ENCODE measurements around the gene CYP4F2.
"Not testable (repeated sequence)": the region's sequence is repeated elsewhere in the genome, so short reads cannot be mapped to it uniquely, and the experiment has no call there.

CYP4F2 gene, protein sequence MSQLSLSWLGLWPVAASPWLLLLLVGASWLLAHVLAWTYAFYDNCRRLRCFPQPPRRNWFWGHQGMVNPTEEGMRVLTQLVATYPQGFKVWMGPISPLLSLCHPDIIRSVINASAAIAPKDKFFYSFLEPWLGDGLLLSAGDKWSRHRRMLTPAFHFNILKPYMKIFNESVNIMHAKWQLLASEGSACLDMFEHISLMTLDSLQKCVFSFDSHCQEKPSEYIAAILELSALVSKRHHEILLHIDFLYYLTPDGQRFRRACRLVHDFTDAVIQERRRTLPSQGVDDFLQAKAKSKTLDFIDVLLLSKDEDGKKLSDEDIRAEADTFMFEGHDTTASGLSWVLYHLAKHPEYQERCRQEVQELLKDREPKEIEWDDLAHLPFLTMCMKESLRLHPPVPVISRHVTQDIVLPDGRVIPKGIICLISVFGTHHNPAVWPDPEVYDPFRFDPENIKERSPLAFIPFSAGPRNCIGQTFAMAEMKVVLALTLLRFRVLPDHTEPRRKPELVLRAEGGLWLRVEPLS

DNA sequence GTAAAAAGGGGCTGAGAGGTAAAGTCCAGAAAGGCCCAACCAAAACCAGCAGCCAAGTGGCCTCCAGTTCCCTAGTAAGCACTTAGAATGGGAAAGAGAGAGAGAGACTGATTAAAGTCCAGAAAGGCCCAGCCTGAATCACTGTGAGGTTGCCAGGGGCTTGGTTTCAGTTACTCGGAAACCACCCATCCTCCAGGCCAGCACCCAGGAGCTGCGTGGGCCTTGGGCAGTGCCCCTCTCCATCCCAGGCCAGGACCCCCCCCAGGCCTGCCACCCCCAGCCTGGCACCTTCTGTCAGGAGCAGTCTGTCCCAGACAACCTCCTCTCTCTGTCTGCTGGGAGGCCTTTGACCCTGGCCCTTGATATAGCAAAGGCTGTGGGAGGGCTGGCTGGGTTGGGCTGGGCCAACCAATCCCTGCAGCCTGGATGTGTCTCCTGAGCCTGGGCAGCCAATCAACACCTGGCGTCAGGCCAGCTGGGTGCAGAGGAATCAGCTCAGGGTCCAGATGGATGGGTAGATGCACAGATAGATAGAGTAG is at the start of gene CYP4F2:
Gene CYP4F2 (minus strand): TSS at position 337 of the 539 bp plus-strand sequence. CDS start 463 bp downstream, outside the sequence.
- DNase-seq, result no peak

DNA sequence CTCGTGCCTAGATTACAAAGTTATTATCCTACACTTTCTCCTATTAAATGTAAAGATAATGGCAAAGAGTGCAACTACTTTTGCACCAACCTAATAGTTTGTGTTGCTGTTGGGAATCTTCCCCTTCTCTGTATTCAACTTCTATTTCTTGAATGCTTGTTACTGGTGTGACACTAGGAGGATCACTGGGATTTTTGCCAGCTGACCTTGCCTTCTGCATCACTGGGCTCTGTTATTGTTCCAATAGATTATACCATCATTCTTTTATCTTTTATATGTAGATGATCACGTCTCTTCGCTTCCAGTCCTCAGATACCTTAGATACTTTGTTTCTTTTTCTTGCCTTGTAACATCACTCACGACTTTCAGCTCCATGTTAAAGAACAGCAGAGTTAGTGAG is 47.4 kb upstream of the CYP4F2 start:
- DNase-seq, result no peak

DNA sequence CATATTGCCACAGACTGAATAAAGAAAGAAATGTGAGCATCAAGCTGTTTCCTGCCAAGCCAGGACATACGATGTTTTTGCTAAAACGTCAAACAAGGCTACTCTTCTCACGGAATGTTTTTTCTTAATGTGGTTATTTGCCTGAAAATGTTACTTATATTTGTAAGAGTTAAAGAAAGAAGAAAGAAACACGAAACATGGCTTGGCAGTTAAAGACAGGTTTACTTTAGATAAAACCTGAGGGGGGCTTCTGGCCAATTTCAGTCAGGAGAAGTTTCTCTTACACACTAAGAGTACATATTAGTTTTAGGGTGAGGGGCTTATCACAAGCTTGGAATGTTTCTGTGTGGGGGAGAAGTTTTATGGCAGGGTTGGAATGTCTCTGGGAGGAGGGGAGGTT is 46.5 kb upstream of the CYP4F2 start:
- DNase-seq, result no peak

DNA sequence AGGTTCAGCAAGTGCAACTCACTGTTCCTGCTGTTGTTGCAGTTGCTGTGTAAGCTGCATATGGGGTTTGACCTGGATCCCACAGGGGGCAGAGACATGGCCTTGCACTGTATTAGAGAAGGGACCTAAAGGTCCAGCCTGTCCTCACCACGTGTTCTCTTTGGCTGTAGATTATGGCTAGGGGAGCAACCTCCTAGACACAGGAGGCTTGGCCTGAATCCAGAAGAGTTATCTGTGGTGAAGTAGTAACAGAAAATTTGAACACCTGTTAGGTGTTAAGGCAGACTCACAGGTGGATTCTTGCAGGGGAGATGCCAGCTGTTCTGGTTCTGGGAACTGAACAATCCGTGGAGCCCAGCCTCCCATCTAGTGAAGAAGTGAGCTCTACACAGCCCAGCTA is 39.9 kb upstream of the CYP4F2 start:
- no peak for DNase-seq

DNA sequence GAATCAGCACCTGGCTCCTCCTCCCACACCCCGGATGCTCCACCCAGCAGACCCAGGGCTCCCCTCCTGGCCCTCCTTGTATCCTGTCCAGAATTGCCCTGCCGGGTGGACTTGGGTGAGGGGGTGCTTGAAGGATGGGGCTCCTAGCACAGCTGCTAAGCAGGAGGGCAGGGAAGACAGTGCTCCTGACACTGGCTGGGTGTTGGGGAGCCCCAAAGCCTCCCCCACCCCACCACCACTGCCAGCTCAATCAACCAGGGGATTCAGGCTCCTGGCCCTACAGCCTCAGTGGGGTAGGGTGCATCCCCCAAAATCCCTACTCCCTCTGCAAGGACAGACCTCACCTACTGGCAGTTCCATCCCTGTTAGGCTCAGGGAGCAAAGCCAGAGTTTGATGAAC is 39.1 kb upstream of the CYP4F2 start:
- no peak for DNase-seq

DNA sequence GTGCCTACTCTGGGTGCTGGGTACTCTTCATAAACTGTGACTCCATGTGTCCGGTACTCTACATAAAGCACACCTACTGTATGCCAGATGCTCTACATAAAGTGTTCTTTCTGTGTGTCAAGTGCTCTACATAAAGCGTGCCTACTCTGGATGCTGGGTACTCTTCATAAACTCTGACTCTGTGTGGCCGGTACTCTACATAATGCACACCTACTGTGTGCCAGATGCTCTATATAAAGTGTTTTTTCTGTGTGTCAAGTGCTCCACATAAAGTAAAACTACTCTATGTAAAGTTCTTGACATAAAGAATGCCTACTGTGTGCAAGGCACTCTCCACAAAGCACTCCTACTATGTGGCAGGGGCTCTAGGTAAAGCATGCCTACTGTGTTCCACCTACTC is 38.3 kb upstream of the CYP4F2 start:
- no peak for DNase-seq

DNA sequence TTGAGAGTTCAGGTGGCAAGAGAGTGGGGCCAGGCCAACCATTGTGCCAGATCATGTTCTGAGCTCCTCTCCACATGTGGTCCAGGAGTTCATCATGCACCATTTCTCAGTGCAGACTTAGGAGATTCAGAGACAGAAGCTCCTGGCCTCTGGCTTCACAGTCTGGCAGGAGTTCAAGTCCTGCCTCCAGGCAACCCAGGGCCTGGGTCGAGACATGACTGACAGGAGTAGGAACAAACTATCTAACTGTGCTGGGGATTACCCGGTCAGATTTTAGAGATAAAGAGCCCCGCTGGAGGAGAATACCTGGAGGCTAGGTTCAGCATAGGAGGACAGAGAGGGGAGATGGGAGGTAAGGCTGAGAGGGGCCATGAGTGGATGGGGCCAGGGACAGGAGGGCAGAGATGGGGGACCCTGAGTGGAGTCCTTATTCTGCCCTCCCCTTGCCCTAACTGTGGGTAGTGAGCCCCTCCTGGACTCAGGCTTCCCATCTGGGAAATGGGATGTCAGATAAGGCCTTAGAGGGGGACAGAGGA is 37.4 kb upstream of the CYP4F2 start:
- no peak for DNase-seq

DNA sequence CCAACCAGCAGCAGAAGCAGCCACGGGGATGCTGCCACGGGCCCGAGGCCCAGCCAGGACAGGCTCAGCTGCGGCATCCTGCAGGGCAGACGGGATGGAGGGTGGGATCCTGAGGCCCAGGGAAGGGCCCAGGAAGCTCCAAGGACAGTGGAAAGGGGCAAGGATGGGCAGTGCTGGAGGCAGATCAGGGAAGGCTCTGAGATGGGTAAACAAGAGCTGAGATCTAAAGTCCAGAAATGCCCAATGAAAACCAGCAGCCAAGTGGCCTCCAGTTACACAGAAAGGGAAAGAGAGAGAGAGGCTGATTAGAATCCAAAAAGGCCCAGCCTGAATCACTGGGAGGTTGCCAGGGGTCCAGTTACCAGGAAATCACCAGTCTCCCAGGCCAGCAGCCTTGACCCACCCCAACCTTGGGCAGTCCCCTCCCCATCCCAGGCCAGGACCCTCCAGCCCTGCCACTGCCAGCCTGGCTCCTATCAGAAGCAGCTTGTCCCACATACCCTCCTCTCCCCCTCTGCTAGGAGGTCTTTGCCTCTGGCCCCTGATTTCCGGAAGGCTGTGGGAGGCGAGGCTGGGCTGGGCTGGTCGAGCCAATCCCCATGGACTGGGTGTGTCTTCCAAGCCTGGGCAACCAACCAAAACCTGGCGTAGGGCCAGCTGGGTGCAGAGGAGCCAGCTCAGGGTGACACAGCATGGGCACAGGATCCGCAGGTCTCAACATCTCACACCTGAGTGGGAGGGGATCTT is 36.6 kb upstream of the CYP4F2 start, which contains the start of gene CYP4F11:
Gene CYP4F11 (minus strand): TSS at position 198 of the 747 bp plus-strand sequence. CDS start 121 bp downstream, at position 77.
- no peak for DNase-seq

DNA sequence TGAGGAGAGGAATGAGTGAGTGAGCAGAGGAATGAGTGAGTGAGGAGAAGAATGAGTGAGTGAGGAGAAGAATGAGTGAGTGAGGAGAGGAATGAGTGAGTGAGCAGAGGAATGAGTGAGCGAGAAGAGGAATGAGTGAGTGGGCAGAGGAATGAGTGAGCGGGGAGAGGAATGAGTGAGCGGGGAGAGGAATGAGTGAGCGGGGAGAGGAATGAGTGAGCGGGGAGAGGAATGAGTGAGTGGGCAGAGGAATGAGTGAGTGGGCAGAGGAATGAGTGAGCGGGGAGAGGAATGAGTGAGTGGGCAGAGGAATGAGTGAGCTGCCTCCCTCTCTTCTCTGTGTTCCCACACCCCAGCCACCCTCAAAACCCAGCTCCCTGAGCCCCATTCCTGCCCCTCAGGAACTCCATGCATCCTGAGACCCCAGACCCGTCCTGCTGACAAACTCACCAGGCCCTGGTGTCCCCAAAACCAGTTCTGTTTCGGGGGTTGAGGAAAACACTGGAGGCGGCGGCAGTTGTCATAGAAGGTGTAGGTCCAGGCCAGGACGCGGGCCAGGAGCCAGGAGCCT is 36.0 kb upstream of the CYP4F2 start:
- DNase-seq, result not testable (repeated sequence)

DNA sequence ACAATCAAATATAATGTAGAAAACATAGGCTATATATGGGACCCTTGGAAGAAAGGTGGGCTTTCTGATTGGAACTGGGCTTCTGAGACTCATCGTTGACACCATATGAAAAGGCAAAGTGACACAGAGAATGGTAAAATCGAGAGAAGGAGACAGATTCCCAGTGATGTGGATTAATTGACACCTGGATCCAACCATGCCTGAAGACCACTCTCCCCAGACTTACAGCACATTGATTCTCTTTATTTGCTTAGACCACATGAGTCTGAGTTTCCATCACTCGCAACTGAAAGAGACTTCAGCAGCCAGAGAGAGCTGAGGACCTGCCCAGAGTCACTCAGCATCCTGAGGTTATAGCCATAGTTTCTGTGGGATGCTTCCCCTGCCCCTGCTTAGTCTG is 30.4 kb upstream of the CYP4F2 start:
- DNase-seq, result no peak

DNA sequence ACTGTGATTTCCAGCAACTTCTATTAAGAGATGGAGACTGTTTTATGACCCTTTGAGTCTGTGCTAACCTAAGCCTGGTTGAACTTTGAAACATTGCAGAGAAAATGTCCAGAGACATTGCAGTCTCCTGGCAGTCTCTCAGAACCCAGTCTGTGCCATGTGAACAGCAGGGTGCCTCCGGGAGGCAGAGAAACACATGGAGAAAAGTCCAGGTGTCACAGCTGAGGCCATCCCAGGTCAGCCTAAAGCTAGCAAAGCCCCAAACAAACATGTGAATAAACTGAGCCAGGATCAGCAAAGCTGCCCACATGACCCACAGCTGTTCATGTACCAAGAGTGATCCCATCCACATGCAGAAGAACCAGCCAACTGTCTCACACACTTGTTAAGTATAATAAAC is 28.6 kb upstream of the CYP4F2 start:
- no peak for DNase-seq

DNA sequence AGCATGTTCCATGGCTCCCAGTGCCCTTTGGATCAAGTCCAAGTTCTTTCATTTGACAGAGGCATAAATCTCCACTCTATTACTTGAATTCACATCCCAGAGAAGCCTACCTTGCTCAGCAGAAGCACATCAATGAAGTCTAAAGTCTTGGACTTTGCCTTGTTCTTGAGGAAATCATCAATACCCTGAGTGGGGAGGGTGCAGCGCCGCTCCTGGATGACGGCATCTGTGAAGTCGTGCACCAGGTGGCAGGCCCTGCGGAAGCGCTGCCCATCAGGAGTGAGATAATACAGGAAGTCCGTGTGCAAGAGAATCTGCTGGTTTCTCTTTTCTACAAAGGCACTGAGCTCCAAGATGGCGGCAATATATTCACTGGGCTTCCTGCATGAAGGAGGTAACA is 25.8 kb upstream of the CYP4F2 start:
- no peak for DNase-seq

DNA sequence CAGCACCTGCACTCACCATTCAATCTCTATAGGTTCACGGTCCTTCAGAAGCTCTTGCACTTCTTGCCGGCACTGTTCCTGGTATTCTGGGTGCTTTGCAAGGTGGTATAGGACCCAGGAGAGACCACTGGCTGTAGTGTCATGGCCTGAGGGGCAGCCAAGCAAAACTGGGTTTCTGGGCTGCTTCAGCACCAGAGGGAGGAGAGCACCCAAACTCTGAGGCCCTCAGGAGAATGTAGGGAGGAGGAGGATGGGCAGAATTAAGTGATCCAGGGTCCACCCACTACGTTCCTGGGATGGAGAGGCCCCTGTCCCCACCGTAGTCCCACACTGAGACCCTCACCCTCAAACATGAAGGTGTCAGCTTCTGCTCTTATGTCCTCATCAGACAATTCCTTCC is 24.1 kb upstream of the CYP4F2 start:
- no peak for DNase-seq

DNA sequence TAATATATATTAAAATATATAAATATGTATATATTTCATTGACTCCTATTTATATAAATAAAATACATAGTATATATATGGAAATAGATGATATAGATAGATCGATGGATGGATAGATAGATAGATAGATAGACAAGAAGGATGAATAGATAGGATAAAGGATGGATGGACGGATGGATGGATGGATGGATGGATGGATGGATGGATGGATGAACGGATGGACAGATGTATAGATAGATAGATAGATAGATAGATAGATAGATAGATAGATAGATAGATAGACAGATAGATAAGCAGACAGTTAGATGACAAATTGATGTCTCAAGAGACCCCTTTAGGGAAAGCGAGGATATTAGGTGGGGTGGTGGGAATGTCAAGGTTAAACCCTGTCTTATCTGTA is 21.4 kb upstream of the CYP4F2 start:
- no peak for DNase-seq

DNA sequence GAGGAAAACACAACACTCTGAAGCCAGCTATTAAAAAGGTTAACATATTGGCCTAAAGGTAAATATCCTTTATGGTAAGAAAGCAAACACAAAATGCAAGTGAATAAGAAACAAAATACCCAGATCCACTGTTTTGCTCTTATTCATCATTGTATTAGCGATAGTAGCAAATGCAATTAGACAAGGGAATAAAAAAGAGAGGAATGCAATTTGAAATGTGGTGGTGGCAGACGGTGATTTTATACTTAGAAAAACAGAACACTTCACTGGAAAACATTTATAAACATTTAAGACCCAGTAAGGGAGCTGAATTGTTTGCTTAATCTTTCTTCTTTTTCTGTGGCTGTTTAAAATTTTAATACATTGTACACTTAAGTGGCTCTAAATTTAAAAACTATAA is 17.2 kb upstream of the CYP4F2 start:
- no peak for DNase-seq

DNA sequence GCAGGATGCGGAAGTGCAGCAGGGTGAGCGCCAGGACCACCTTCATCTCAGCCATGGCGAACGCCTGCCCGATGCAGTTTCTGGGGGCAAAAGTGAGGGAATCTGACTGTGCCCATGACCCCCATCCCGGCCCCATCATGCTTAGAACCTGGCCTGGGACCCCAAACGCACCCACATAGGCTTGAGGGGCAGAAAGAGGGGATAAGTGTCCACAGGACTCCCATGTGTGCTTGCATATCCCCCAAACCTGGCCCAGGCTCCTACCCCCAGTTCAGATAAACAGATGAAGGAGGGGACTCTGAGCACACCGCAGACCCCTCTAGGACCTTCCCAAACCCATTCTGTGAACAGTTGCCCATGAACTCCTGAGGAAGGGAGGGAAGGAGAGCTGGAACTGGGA is 16.0 kb upstream of the CYP4F2 start:
- no peak for DNase-seq

DNA sequence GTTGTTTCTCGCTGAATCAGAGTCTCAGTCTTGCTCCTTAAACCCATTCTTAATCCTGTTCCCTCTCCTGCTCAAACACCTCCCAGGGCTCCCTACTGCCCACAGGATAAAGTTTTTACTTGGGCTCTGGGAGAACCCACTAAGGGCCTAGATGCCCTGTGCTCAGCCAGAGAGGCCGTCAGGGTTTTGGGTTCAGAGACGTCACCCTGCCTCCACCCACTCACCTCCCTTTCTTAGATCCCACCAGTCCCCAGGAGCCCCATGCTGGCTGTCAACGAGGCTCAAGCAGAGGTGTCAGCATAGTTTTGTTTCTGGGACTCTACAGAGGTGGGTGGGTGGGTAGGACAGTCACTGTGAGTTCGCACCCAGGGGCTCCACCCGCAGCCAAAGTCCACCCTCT is 15.5 kb upstream of the CYP4F2 start:
- DNase-seq, result no peak

DNA sequence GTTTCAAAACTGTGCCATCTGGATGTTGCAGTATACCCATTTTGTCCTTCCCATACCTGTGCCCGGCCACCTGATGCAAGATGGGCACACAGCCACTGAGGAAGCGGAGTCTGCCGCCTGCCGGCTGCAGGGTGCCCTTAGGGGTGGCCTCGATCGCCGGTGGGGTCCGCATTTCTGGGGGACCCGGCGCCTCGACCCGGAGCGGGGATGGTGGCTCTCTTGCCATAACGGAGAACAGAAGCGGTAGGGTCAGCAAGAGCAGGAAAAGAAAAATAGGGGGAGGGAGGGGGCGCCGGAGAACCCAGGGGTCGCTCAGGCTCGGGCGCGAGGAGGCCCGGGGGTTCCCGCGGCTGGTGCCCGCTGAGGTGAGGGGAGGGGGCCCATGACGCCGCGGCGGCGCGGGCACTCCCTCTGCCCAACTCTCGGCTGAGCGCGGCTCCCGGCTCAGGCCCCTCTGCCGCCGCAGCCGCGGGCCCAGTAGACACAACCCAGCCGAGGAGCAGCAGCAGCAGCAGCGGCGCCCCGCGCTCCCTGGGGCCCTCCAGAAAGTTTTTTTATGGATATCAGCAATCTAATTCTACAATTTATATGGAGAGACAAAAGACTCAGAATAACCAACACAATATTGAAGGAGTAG is 13.8 kb upstream of the CYP4F2 start:
- DNase-seq, result no peak

DNA sequence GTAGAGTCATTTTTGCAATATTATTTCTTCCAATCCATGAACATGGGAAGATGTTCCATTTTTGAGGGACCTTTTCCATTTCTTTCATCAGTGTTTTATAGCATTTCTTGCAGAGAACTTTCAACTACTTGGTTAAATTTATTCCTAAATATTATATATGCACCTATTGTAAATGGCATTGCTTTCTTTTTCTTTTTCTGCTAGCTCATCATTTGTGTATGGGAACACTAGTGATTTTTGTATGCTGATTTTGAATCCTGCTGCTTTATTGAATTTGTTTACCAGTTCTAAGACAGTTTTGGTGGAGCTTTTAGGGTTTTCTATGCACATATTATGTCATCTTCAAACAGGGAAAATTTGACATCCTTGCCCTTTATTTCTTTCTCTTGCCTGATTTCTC is 7.2 kb upstream of the CYP4F2 start:
- no peak for DNase-seq

DNA sequence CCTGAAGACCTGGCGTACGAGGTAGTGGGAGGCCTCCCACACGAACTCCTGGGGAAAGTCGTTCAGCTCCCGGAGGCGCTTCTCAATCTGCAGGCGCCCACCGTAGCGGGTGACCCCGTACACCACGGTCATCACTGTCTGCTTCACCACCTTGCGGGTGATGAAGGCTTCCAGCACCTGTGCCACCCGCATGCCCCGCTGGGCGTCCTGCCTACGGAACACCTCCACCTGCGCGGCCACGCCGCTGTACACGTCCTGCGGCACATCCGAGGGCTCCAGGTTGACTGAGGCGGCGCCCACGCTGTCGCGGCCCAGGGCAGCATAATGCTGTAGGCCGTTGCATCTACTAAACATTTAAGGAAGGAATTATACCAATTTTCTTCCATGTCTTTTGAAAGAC is 5.0 kb upstream of the CYP4F2 start:
- DNase-seq, result not testable (repeated sequence)

DNA sequence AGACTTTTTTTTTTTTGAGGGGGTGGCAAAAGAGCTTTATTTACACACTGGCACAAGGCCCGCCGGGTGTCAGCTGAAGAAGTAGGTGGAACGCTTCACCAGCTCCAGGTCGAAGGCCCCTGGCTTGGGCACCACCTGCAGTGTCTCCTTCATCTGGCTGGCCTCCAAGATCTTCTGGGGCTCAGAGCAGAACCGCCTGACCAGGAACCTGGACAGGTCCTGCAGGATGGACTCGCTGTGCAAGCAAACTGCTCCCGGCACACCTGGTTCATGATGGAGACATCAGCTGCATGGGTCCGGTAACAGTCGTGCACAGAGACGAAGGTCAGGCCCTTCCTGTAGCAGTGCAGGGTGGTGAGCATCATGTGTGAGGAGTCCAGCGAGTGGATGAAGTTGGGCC is 4.4 kb upstream of the CYP4F2 start:
- no peak for DNase-seq

DNA sequence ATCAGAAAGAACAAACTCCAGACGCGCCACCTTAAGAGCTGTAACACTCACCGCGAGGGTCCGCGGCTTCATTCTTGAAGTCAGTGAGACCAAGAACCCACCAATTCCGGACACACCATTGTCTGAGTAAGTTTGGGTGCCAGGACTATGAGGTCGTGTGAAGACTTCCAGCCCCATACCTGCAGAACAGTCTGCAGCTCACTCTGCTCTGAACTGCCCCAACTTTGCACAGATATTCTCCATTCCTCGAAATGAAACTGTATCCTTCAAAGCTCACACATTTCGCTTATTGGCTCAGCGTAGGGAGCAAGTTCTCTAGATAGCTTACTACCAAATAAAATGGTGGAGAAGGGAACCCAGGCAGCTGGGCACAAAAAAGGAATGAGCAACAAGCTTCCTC is 2.6 kb upstream of the CYP4F2 start:
- no peak for DNase-seq

DNA sequence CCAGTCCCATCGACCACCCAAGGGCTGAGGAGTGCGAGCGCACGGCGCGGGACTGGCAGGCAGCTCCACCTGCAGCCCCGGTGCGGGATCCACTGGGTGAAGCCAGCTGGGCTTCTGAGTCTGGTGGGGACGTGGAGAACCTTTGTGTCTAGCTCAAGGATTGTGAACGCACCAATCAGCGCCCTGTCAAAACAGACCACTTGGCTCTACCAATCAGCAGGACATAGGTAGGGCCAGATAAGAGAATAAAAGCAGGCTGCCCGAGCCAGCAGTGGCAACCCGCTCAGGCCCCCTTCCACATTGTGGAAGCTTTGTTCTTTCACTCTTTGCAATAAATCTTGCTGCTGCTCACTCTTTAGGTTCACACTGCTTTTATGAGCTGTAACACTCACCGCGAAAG is 2.2 kb upstream of the CYP4F2 start:
- DNase-seq, result not testable (repeated sequence)
